NCI-H2196 treated with DMSO at 0.1 percent for 48 hours (cell line): ENCODE measurements around the gene TLK2.
"Not testable (repeated sequence)": the region's sequence is repeated elsewhere in the genome, so short reads cannot be mapped to it uniquely, and the experiment has no call there.

Experiments used
- DNase-seq: peaks from one replicate; lab custom pipeline; 2025; ENCODE audit not compliant: unreplicated experiment; lab: John Stamatoyannopoulos, UW

Gene TLK2

GRCh38 chr17:62482553-62482952, 3.9 kb downstream of the TLK2 start:
- DNase-seq = not testable (repeated sequence)

GRCh38 chr17:62490990-62491389, 12.4 kb downstream of the TLK2 start:
- not testable (repeated sequence) for DNase-seq

GRCh38 chr17:62493049-62493655, 14.5 kb downstream of the TLK2 start:
- DNase-seq = not testable (repeated sequence)

GRCh38 chr17:62494073-62494472, 15.4 kb downstream of the TLK2 start:
- DNase-seq = not testable (repeated sequence)

- not testable (repeated sequence) for DNase-seq
Observed at GRCh38 chr17:62496344-62496743, 17.7 kb downstream of the TLK2 start.

GRCh38 chr17:62498796-62499195, 20.2 kb downstream of the TLK2 start:
- not testable (repeated sequence) for DNase-seq

- not testable (repeated sequence) for DNase-seq
Observed at GRCh38 chr17:62500463-62500862, 21.8 kb downstream of the TLK2 start.

- not testable (repeated sequence) for DNase-seq
Observed at GRCh38 chr17:62504857-62505256, 26.2 kb downstream of the TLK2 start.

- not testable (repeated sequence) for DNase-seq
Observed at GRCh38 chr17:62507191-62507836, 28.7 kb downstream of the TLK2 start.

- not testable (repeated sequence) for DNase-seq
Observed at GRCh38 chr17:62510247-62510819, 31.7 kb downstream of the TLK2 start.

GRCh38 chr17:62511014-62511413, 32.4 kb downstream of the TLK2 start:
- not testable (repeated sequence) for DNase-seq

- not testable (repeated sequence) for DNase-seq
Observed at GRCh38 chr17:62516376-62516775, 37.8 kb downstream of the TLK2 start.

GRCh38 chr17:62521295-62521694, 42.7 kb downstream of the TLK2 start:
- not testable (repeated sequence) for DNase-seq

- not testable (repeated sequence) for DNase-seq
Observed at GRCh38 chr17:62524077-62524476, 45.5 kb downstream of the TLK2 start.

- not testable (repeated sequence) for DNase-seq
Observed at GRCh38 chr17:62525317-62525716, 46.7 kb downstream of the TLK2 start.

- not testable (repeated sequence) for DNase-seq
Observed at GRCh38 chr17:62530936-62531335, 52.3 kb downstream of the TLK2 start.

- DNase-seq = not testable (repeated sequence)
Observed at GRCh38 chr17:62536557-62536956, 57.9 kb downstream of the TLK2 start.

- DNase-seq = not testable (repeated sequence)
Observed at GRCh38 chr17:62541073-62541472, 62.4 kb downstream of the TLK2 start.

- DNase-seq = not testable (repeated sequence)
Observed at GRCh38 chr17:62543278-62543775, 64.7 kb downstream of the TLK2 start.

GRCh38 chr17:62546066-62546465, 67.4 kb downstream of the TLK2 start:
- DNase-seq = not testable (repeated sequence)

GRCh38 chr17:62552851-62553659, 74.4 kb downstream of the TLK2 start:
- DNase-seq = peak; percentile 22
